Endodermal cell (in vitro differentiated cells): ENCODE measurements around the gene ELK4. TPM values are rescaled to one million over a fixed set of nuclear protein-coding genes. Genes with fewer than 3 reads are reported as not detected.
"Not testable (repeated sequence)": the region's sequence is repeated elsewhere in the genome, so short reads cannot be mapped to it uniquely, and the experiment has no call there.

Experiments used
- DNase-seq: peaks from one replicate; pipeline ENCODE4 v3.0.0-alpha.2; 2017
- H3K27ac ChIP-seq: 2 replicates; pipeline ENCODE4 v1.5.1; 2013; ENCODE audit warnings: mild to moderate bottlenecking, low read depth, low read length, moderate library complexity
- H3K27me3 ChIP-seq: 2 replicates; pipeline ENCODE4 v1.6.1; 2013; ENCODE audit warnings: mild to moderate bottlenecking, low read length, moderate library complexity; ENCODE audit not compliant: insufficient read depth, control insufficient read depth, poor library complexity, severe bottlenecking
- H3K36me3 ChIP-seq: 2 replicates; pipeline ENCODE4 v1.7.0; 2013; ENCODE audit warnings: mild to moderate bottlenecking, low read length, moderate library complexity; ENCODE audit not compliant: control insufficient read depth, insufficient read depth
- H3K4me1 ChIP-seq: one replicate; pipeline ENCODE4 v1.7.0; 2013; ENCODE audit warnings: low read length; ENCODE audit not compliant: control insufficient read depth, insufficient read depth
- H3K4me3 ChIP-seq: 2 replicates; pipeline ENCODE4 v1.5.1; 2013; ENCODE audit warnings: mild to moderate bottlenecking, low read length, moderate library complexity
- H3K9ac ChIP-seq: 2 replicates; pipeline ENCODE4 v1.6.1; 2013; ENCODE audit warnings: mild to moderate bottlenecking, low read length, moderate library complexity; ENCODE audit not compliant: poor library complexity, severe bottlenecking; ENCODE audit errors: extremely low read depth
- H3K9me3 ChIP-seq: 2 replicates; pipeline ENCODE4 v1.6.1; 2013; ENCODE audit warnings: mild to moderate bottlenecking, low read length, moderate library complexity; ENCODE audit not compliant: control insufficient read depth
- H3K27ac Mint-ChIP-seq: 2 replicates; pipeline ENCODE4 v1.8.0; 2020; ENCODE audit warnings: mixed read lengths
- H3K27me3 Mint-ChIP-seq: 2 replicates; pipeline ENCODE4 v1.8.0; 2021; ENCODE audit warnings: mild to moderate bottlenecking, mixed read lengths; ENCODE audit not compliant: insufficient read depth
- H3K36me3 Mint-ChIP-seq: 2 replicates; pipeline ENCODE4 v1.8.0; 2020; ENCODE audit warnings: low read depth, mixed read lengths
- H3K4me1 Mint-ChIP-seq: 2 replicates; pipeline ENCODE4 v1.8.0; 2020; ENCODE audit warnings: mixed read lengths
- H3K4me3 Mint-ChIP-seq: 2 replicates; pipeline ENCODE4 v1.8.0; 2020; ENCODE audit warnings: mild to moderate bottlenecking, moderate library complexity, mixed read lengths
- H3K9me3 Mint-ChIP-seq: 2 replicates; pipeline ENCODE4 v1.8.0; 2020; ENCODE audit warnings: mild to moderate bottlenecking, mixed read lengths
- CTCF ChIP-seq: fragments of 200-600 bp; sonication (generic); conservative IDR thresholded peaks from 2 replicates; pipeline ENCODE4 v1.5.0; 2021; ENCODE audit warnings: antibody characterized with exemption, mild to moderate bottlenecking
- WGBS, 2 experiments: methylation state at CpG; one replicate each; pipeline versions ENCODE4 v1.1.5 to v1.1.7; 2013; ENCODE audit warnings: missing lambda C conversion rate in 2 of 2, mixed read lengths in 1 of 2; ENCODE audit not compliant: insufficient coverage in 1 of 2, insufficient read length in 1 of 2; 5-methylcytosine and 5-hydroxymethylcytosine counted together
- total RNA-seq, 2 donors: library from RNA; stranded (reverse); fragmentation: NEBNext Ultra II Directional in 1 of 2; extraction: Animal tissue kit (Norgen Biotek cat#: 25700) in 1 of 2; gene quantifications; 2 replicates in 1 of 2; 3 replicates in 1 of 2; pipeline ENCODE4 v1.2.1, GENCODE V29; 2021

Gene ELK4
- total RNA-seq, 2 donors from 2014 or later, result 29.6 to 41.6 TPM

DNA sequence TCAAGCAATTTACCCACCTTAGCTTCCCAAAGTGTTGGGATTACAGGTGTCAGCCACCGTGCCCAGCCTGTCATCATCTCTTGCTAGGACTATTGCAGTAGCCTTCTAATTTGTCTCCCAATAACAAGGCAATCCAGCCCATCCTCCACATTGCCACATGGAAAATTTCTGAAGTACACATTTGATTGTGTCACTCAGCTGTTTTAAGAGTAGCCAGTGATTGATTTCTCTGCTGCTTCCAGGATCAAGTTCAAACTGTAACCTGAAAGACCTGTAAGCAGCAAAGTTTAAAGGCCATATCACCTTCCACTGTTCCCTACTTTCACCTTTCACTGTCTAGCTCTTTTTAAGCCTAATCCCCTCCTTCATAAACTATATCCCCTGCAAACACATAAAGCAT, 7.8 kb upstream of the ELK4 start:
- no peaks in the 10 kb centered on the region for H3K36me3 ChIP-seq
- H3K36me3 Mint-ChIP-seq, result no peaks in the 10 kb centered on the region
- WGBS, 2 experiments, result 88% methylated on average over 1 of the region's 1 CpG; no CpG with 5 or more reads in 1 of the 2 experiments
- H3K27ac Mint-ChIP-seq, result no peak overlapping the region
- no peaks in the 10 kb centered on the region for H3K27me3 ChIP-seq
- H3K4me1 ChIP-seq, result no peaks in the 10 kb centered on the region
- H3K9me3 Mint-ChIP-seq, result no peaks in the 10 kb centered on the region
- H3K4me3 ChIP-seq, result no peak overlapping the region
- no peak overlapping the region for H3K27ac ChIP-seq
- no peaks in the 10 kb centered on the region for H3K4me1 Mint-ChIP-seq
- H3K9me3 ChIP-seq, result no peaks in the 10 kb centered on the region
- H3K9ac ChIP-seq, result no peak overlapping the region
- DNase-seq, result no peak
- no peaks in the 10 kb centered on the region for H3K27me3 Mint-ChIP-seq
- H3K4me3 Mint-ChIP-seq, result no peak overlapping the region
- TF ChIP-seq CTCF, result no peak

DNA sequence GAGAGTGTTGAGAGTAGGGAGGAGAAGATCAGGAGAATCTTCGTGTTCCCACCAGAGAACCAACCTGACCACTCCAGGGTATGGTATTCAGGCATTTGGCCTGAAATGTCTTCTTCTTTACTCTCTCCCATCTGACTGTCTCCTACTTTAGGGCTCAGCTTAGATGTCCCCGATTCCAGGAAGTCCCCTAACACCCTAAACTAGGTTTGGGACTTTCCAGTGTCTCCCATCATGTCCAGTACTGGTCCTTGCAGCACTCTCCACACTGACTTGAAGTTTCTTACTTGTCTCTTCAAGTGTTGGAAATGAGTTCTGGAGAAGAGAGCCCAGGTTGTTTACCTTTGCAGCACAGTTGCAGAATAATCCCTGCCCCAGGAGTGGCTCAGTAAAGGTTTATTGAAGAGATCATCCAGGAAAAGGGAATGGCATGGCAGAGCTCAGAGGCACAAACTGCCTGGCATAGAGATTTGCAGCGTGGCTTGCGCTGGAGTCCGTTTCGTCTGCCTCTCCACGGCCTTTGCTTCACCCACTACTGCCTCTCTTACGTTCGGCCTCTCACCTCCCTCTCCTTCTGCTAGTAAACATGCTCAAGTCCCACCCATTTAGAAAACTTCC, 6.2 kb upstream of the ELK4 start:
- no peaks in the 10 kb centered on the region for H3K36me3 ChIP-seq
- Mint-ChIP-seq H3K4me3 (no peak overlapping the region), H3K4me1 (no peaks in the 10 kb centered on the region), H3K36me3 (no peaks in the 10 kb centered on the region), H3K27me3 (no peaks in the 10 kb centered on the region), H3K27ac (no peak overlapping the region), H3K9me3 (no peaks in the 10 kb centered on the region)
- no peak for TF ChIP-seq CTCF
- no peaks in the 10 kb centered on the region for H3K27me3 ChIP-seq
- H3K9ac ChIP-seq, result no peak overlapping the region
- WGBS, 2 experiments, result 93 to 100% methylated on average over 5 to 9 of the region's 9 CpGs
- H3K27ac ChIP-seq, result no peak overlapping the region
- no peak overlapping the region for H3K4me3 ChIP-seq
- no peaks in the 10 kb centered on the region for H3K9me3 ChIP-seq
- DNase-seq, result no peak
- H3K4me1 ChIP-seq, result no peaks in the 10 kb centered on the region

- H3K9me3 Mint-ChIP-seq, result no peaks in the 10 kb centered on the region
- H3K36me3 Mint-ChIP-seq, result no peaks in the 10 kb centered on the region
- H3K36me3 ChIP-seq, result no peaks in the 10 kb centered on the region
- H3K4me3 ChIP-seq, result no peak overlapping the region
- no peak overlapping the region for H3K9ac ChIP-seq
- H3K27ac Mint-ChIP-seq, result no peak overlapping the region
- WGBS, 2 experiments, result 69 to 82% methylated on average over 2 to 4 of the region's 4 CpGs
- no peaks in the 10 kb centered on the region for H3K4me1 ChIP-seq
- H3K27ac ChIP-seq, result no peak overlapping the region
- DNase-seq, result no peak
- no peak for TF ChIP-seq CTCF
- no peaks in the 10 kb centered on the region for H3K27me3 ChIP-seq
- H3K9me3 ChIP-seq, result no peaks in the 10 kb centered on the region
- H3K4me1 Mint-ChIP-seq, result peaks cover 3% of the 10 kb centered on the region
- no peak overlapping the region for H3K4me3 Mint-ChIP-seq
- no peaks in the 10 kb centered on the region for H3K27me3 Mint-ChIP-seq
Observed at GRCh38 chr1:205636732-205637131, 4.9 kb upstream of the ELK4 start.

GRCh38 chr1:205636138-205636530, 4.3 kb upstream of the ELK4 start:
- not testable (repeated sequence) for H3K27ac Mint-ChIP-seq, H3K9ac ChIP-seq, H3K4me1 ChIP-seq, H3K9me3 ChIP-seq, H3K4me3 ChIP-seq, H3K4me3 Mint-ChIP-seq, H3K36me3 ChIP-seq, H3K9me3 Mint-ChIP-seq, H3K36me3 Mint-ChIP-seq, H3K27me3 Mint-ChIP-seq, H3K27me3 ChIP-seq, H3K27ac ChIP-seq, H3K4me1 Mint-ChIP-seq, DNase-seq
- 90 to 92% methylated on average over 6 to 7 of the region's 7 CpGs for WGBS, 2 experiments
